Left lobe of liver (tissue), 2 donors: ENCODE measurements around the gene CNOT6L. TPM values are rescaled to one million over a fixed set of nuclear protein-coding genes. Genes with fewer than 3 reads are reported as not detected.
"Not testable (repeated sequence)": the region's sequence is repeated elsewhere in the genome, so short reads cannot be mapped to it uniquely, and the experiment has no call there.

ENCODE experiments used
- ATAC-seq: fragments of 200-7000 bp; cut with Tn5 transposase; one replicate; pipeline ENCODE4 v1.9.1; 2020; ENCODE audit warnings: mild to moderate bottlenecking, moderate library complexity
- DNase-seq: peaks from one replicate; pipeline ENCODE4 v3.0.0-alpha.2; 2020; ENCODE audit warnings: low spot score
- total RNA-seq: library from RNA; stranded (reverse); gene quantifications from one replicate; pipeline ENCODE4 v1.2.1, GENCODE V29; 2021
- donor health status: DM: no; HTN: no; CAD: no; lungs with moderate emphysema.
- donor health status: DM: no; HTN: yes; CAD: no.

CNOT6L gene
- total RNA-seq, 1 donor from 2014 or later, result 20.5 TPM

DNA sequence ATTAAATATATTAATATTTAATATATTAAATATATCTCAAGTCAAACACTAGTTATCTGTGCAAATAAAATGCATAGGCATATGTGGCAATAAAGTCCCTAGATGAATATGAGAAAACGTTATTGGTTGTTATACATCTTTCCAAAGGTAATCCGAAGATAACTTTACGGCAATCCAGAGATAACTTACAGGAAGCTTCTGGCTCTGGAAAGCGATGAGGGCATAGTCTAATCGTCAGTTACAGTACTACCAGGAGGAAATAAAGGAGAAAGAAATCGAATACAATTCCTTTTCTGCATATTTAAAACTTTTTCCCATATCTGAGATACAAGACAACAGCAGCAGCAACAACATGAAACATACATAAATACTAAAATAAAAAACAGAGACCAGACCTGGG lies 35.3 kb downstream of the CNOT6L start:
- ATAC-seq (no peak), DNase-seq (no peak)

DNA sequence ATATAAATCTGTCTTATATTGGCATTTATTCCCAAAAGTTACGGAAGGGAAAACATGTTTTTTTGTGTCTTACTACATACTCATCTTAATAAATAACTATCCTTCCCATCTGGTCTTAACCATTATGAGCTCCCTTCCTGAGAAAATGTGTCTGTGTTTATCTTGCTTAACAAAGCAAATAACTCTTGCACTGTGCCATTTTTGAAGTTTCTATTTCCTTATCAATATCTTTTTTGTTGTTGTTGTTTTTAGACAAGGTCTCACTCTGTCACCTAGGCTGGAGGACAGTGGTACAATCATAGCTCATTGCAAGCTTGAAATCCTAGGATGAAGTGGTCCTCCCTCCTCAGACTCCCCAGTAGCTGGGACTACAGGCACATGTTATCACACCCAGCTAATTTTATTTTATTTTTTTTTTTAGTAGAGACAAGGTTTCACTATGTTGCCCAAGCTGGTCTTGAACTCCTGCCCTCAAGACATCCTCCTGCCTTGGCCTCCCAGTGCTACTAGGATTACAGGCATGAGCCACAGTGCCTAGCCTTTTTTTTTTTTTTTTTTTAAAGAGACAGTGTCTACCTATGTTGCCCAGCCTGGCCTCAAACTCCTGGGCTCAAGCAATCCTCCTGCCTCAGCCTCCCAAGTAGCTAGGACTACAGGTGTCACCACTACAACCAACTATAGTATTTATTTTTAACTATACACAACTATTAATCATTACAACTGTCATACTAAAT lies 36.9 kb downstream of the CNOT6L start:
- no peak for DNase-seq
- no peak for ATAC-seq

DNA sequence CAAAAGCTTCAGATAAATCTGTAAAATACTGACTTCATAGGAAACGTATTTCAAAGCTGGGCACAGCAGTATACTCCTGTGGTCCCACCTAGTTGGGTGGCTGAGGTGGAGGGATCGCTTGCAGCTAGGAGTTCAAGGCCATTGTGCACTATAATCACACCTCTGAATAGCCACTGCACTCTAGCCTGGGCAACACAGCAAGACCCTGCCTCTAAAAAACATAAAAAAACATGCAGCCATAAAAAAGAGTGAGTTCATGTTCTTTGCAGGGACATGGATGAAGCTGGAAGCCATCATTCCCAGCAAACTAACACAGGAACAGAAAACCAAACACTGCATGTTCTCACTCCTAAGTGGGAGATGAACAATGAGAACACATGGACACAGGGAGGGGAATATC lies 38.4 kb downstream of the CNOT6L start:
- not testable (repeated sequence) for DNase-seq, ATAC-seq

DNA sequence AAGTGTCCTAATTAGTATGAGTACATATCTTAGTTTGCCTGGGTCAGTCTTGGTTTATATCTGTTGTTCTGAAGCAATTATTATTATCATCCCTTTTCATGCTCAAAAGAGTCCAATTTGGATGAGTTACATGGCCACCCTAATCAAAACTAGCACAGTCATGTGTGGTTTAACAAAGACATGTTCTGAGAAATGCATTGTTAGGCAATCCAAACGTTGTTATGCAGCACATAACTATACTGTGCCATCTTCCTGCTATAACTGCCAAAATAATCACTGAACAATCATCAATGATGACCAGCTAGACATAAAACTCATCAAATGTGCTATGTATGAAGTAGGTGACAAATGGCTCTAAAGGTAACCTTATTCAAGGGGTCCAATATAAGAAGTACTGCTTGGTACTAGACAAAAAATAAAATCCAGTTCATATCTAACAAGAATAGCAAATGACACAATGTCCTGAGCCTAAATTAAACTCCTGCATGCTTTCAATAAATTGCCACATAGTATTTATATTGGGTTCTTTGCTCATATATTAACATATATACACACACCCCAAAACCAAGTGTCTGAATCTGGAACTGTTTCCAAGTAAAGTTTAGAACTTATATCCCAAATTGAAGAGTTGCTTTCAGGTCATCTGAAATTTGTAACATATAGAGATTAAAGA lies 41.9 kb downstream of the CNOT6L start:
- DNase-seq, result no peak
- no peak for ATAC-seq

DNA sequence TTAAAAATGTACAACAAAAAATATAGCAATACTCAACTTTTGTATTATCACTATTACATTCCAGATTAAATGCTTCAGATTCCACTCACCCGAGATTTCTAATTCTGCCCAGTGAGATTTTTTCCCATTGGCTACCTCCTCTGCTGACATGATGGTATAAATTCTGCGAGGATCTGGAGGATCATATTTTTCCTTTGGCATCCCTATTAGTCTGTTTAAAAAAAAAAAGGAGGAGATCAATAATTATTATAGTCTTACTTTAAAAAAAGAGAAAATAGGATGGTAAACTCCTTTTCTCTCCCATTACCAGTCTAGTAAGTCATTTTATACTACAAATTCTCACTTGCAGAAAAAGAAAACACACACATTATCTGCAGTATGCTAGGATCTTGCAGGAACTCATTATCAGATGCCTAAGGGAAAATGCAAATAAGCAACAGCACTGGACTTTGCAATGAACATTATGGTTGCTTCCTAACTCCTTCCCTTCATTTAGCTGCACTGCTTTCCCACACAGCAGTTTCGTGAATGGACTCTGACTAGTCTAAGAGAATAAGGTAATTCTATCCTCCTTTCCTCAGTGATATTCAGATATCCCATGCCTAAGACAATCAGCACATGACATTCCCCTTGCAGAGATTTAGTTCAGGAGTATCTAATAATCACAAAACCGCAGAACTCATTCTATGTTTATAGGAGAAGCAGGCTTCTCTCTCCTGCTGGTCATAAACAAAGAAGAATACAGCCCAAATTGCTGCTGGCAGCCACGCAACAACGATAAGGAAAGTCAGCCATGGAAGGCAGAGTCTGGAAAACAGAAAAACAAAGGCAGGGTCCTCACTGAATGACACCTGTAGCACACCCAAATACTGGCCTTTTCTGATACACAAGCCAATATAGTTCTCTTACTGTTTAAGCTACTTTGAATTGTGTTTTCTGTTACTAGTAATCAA lies 42.7 kb downstream of the CNOT6L start:
- DNase-seq (no peak), ATAC-seq (peak; percentile 21)

DNA sequence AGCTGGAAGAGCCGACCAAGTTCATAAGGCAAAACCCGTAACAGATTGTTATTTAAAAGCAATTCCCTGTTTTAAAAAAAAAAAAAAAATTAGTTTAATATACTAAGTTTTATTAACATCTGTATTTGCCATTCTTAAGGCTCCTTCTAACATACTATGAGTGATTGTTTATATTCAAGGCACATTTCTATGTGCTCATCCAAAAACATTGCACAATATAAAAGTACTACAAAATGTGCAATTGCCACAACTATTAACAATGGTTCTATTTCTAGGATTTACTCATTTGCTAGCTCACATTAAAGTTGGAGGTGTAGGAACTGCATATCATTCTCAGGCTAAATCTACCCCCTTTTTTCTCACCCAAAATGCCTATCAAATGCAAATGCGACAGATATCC lies 46.1 kb downstream of the CNOT6L start:
- ATAC-seq (no peak), DNase-seq (no peak)

DNA sequence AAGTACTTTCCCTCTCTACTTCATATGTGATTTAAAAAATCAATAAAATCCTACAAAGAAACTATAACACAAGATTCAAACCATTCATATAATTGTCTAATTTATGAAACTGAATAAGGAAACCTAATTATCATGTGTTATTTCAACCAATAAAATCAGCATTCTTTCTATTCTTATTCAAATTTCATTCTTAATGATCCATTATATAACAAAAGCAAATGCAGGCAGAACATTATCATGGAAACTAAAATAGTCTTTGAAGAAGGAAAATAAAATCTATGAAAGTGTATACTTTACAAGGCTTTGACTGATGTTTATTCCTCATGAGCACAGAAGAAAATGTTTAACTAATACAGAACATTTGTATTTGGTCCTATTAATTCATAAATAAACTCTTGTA lies 47.6 kb downstream of the CNOT6L start:
- DNase-seq (no peak), ATAC-seq (no peak)

DNA sequence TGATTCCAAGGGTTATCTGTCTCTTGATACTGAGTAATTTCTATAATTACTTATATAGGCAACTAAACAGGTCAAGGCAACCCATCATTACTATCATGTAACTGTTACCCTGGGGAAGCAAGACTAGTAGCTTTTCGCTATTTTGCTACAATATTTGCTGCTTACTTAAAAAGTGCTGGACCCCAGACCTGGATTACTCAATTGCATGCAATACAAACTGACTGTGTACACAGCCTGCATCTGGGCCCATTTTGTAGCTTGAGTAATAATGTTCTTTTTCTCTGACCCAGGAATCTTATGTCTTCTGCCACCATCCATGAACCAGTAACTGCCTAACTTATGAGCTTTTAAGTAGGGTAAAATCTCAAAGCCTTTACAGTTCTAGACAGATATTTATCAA lies 53.4 kb downstream of the CNOT6L start:
- DNase-seq (no peak), ATAC-seq (no peak)

DNA sequence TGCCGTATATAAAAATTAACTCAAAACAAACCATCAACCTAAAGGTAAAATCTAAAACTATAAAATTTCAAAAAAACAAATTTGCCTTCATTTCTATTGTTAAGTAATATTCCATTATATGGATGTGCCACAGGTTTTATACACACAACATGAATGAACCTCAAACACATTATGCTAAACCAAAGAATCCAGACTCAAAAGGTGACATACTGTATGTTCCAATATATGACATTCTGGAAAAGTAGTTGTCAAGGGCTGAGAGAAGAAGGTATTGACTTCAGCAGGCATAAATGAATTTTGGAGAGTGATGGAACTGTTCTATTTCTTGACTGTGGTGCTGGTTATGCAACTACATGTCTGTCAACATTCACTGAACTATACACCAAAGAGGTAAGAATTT lies 56.6 kb downstream of the CNOT6L start:
- no peak for DNase-seq
- ATAC-seq, result no peak

DNA sequence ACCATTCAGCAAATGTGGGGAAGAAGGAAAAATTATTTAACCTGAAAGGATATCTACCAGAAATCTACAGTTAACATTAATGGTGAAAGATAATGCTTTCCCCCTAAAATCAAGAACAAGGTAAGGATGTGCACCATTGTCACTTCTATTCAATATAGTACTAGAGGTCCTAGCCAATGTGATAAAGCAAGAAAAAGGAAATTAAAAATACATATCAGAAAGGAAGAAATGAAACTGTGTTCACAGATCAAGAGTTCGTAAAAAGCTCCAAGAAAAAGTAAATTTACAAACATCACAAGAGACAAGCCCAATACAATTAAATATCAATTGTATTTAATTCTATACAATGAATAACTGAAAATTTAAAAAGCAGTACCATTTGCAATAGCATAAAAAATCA lies 57.6 kb downstream of the CNOT6L start:
- no peak for ATAC-seq
- DNase-seq, result no peak

DNA sequence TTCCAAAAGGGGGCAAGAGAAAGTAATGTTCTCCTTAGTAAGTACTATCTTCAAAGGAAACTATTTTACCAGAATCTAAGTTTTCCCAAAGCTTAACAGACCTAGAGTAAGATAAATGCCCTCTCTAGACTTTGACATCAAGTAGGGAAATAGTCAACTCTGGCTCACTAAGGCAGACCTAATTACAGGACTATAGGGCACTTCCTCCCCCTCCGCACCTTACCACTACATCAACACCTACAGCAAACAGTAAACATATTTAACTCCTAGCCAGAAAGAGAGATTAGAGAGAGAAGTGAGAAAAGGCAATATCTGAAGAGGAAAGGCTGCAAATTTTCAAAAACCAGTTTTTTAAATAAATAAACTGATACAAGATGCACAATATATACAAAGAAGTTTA lies 60.4 kb downstream of the CNOT6L start:
- ATAC-seq, result no peak

DNA sequence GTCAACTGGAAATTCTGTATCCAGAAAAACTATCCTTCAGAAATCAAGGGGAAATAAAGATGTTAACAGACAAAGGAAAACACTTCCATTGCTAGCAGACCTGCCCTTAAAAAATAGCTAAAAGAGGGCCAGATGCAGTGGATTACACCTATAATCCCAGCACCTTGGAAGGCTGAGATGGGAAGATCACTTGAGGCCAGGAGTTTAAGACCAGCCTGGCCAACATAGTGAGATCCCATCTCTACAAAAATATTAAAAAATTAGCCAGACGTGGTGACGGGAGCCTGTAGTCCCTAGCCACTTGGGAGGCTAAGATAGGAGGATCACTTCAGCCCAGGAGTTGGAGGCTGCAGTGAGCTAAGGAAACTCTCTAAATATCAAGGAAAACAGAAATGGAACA lies 67.4 kb downstream of the CNOT6L start:
- no peak for DNase-seq
- ATAC-seq, result no peak

More for the DNA sequence above, 60.4 kb downstream of the CNOT6L start:
- no peak for DNase-seq

DNA sequence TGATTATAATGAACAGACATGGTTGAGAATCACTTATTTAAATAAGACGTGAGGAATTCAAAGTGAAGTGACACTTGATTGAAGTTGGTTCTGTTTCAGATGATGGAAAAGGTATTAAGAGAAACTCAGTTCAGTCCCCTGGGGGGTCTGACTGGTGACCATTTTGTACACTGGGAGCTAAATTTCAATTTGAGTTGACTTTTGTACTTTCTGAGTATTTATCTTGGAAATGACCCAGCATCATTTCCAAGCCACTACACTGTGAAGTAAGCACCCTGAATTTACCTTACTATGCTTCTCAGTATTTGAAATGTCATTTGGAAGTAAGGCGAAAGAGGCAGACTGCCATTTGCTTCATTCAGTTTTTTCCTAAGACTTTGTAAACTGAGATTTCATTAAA lies 73.4 kb downstream of the CNOT6L start:
- peak; percentile 93 for ATAC-seq

DNA sequence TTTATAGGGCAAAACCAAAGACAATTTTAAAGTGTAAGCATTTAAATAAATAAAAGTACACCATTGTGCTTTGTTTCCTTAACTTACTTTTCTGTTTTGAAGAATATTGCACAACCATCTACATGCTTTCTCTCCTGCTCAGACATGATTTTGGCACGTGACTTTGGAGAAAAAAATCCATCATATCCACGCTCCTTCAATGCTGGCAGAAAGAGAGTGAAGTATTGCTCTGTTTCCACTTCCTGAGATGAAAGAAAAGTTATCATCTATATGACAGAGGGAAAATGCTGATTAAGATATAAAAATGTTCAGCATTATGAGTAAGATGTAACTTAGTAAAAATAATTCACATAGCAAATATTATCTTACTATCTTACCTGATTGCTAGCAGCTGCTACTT lies 77.1 kb downstream of the CNOT6L start:
- no peak for ATAC-seq
- no peak for DNase-seq

More for the DNA sequence above, 73.4 kb downstream of the CNOT6L start:
- DNase-seq, result no peak

DNA sequence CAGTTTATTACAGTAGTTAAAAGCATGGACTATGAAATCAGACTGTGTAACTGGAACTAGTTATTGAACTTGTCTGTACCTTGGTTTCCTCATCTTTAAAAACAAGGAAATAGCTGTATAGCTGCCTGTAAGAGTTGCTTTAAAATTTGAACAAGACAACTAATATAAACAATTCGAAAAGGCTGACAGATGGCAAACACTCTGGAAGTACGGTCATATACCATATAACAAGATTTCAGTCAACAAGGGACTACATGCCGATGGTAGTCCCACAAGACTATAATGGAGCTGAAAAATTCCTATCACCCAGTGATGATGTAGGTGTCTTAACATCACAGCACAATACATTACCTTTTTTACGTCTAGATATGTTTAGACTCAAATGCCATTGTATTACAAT lies 78.7 kb downstream of the CNOT6L start:
- no peak for DNase-seq
- ATAC-seq, result no peak

DNA sequence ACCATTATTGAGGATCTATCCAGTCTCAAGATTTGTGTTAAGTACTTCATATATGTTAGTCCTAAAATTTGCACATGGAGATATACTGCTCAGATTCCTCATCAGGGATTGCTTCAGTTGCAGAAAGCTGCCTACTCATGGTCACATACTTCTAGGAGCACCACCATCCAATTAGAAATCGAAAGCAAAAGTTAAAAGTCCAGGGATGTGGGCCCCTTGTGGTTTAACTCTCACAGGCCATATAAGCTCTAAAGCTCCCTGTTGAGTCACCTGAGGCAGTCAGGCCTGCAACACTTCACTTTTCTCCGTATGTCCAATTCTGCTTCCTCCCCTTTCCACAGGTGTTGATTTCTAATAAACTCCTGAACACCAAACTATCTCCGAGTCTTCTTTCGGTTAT lies 84.2 kb downstream of the CNOT6L start:
- ATAC-seq, result peak; percentile 47

DNA sequence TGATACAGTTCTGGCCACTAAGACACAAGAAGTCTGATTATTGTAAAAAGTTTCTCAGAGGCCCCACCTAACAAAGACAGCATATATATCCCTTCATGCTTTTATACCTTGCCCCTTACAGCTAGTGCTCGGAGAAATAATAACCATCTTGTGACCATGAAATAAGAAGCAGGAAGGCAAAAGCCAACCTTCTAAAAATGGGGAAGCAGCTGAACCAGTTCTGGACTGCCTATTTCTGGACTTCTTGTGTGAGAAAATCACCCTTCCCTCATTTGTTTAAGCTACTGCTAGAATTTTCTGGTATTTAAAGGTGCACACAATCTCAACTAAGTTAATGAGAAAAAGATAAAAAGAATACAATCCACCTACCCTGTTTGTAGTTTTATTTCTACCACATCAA lies 87.5 kb downstream of the CNOT6L start:
- no peak for ATAC-seq

More for the DNA sequence above, 84.2 kb downstream of the CNOT6L start:
- DNase-seq, result no peak

DNA sequence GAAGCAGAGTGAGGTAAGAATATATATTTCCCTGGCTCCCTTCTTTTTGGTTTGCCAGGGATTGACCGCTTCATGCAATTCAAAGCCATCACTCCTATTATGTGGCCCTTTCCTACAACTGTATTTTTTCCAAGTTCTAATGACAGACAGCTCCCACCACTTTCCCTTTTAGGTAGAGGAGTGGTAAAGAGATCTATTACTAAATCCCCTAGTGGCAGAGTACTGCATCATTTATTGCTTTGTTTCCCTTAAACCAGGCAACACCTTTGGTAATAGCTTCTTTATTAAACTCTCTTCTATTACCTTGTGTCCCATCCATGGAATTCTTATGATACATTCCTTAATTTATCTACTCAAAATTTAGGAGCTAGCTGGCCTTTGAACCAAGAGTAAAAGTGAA lies 90.7 kb downstream of the CNOT6L start:
- no peak for ATAC-seq
- DNase-seq, result no peak

More for the DNA sequence above, 87.5 kb downstream of the CNOT6L start:
- no peak for DNase-seq

DNA sequence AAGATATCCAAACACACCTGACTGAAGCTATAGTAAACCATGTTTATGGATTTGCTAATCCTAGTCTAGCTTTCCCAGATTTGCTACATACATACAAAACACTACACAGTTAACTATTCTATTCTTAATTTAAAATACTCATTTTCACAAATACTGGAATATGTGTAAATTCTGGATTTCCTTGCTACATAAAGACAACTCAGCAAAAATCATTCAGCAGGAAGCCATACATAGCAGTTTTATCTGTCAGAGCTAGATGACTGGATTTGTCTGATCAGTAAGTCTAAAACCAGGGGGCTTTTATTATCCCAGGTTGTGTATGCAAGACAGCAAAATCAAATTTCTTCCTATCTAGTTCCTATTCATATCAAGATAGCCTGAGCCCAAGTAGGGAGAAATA lies 98.1 kb downstream of the CNOT6L start:
- no peak for ATAC-seq
- DNase-seq, result no peak

DNA sequence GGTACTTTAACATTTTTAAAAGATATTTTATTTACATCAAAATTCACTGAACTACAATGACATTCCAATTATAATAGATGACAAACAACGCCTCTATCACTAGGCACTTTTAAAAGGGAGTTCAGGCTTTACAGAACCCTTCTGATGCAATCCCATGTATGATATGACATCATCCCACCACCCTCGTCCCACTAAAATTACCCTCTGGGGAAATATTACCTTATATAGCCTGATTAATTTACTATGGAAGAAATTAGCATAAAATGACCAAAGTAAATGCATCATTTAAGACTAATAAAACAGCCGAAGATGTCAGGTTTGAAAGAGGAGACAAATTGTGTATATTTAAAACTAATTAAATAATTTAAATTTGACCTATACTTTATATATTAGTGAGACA lies 100.7 kb downstream of the CNOT6L start:
- DNase-seq, ATAC-seq: not testable (repeated sequence)
